Activated T-cell treated with anti-CD3 and anti-CD28 coated beads for 48 hours (primary cell): Measurements from ENCODE around the gene QSOX2.
A peak's percentile ranks its signal among the peaks of the same experiment; 100 is the strongest.
"Not testable (repeated sequence)": the region's sequence is repeated elsewhere in the genome, so short reads cannot be mapped to it uniquely, and the experiment has no call there.

Experiments used
- DNase-seq: peaks from one replicate; pipeline ENCODE4 v3.0.0-alpha.2; 2020; ENCODE audit warnings: low read depth

QSOX2 gene

GRCh38 chr9:136282272-136282861 is 36.8 kb upstream of the QSOX2 start:
- no peak for DNase-seq

- DNase-seq, result no peak
Measured at GRCh38 chr9:136281421-136282271, 36.0 kb upstream of the QSOX2 start.

DNA sequence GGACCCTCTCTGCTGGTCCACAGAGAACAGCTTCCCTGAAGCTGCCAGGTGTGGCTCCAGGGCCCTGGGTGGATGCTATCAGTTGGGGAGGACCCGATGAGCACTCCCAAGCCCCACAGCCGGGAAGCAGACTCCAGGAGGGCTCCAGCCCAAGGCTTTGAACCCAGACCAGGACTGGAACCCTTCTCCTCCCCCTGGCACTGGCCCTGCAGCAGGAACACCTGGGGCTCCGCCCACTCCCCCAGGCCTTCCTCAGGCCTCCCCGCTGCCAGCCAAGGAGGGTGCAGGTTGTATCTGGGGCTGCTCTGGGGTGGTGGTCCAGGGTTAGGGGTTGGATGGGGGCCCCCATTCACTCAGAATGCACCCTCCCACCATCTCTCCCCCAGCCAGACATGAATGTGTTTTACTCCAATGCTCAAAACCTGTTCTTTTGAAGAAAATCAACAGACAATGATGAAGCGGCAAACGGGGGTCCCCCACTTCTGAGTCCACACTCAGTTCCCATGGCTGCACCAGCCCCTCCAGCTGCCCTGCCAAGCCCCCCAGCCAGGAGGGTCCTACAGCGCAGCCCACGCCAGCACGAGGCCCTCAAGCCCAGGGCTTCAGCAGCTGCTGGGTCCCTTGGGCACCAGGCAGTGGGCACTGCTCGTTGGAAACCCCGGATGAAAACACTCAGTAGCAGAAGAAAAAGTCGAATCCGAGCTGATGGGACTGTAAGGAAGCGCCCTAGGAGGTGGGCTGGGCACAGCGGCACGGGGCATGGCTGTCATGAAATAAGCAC is 35.1 kb upstream of the QSOX2 start:
- no peak for DNase-seq

DNA sequence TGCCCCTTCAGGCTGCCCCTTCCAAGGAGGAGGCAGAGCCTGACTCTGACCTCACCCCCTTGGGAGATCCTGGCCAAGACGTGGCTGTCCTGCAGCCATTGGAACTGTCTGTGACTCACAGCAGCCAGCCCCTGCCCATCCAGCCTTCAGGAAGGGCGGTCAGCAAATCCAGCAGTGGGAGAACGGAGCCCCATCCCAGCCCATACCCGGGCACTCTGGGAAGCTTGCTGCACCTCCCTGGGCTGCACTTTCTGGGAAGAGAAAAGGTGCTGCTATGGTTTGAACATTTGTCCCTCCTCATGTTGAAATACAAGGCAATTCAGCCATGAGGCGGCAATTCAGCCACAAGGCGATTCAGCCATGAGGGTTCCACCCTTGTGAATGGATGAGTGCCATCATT is 33.9 kb upstream of the QSOX2 start:
- no peak for DNase-seq

DNA sequence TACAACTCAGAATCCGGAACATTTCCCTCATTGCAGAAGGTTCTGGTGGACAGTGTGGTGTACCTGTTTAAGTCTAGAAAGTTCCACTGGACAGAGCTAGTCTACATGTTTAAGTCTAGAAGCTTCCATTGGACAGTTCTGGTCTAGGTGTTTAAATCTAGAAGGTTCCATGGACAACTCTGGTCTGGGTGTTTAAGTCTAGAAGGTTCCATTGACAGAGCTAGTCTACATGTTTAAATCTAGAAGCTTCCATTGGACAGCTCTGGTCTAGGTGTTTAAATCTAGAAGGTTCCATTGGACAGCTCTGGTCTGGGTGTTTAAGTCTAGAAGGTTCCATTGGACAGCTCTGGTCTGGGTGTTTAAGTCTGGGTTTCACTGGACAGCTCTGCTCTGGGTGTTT is 33.3 kb upstream of the QSOX2 start:
- DNase-seq, result no peak

DNA sequence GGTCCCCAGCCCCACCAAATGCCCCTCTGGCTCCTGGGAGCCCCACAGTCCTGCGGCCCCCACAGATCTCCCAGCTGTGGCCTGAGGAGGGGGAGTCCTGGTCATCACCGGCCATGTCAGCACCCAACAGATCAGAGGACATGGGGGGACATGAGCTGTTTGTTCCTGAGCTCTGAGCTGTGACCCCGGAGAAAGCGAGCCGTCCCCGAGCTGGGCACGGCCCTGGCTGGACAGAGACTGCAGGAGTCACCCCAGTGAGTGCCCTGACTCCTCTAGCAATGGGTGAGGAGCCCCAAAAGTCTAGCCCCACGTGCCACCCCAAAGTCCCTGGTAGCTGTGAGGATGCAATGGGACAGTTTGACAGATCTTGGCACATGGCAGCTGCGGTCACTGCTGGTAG is 32.6 kb upstream of the QSOX2 start:
- DNase-seq, result no peak

- no peak for DNase-seq
Measured at GRCh38 chr9:136277746-136278145, 32.1 kb upstream of the QSOX2 start.

- no peak for DNase-seq
Measured at GRCh38 chr9:136276716-136277115, 31.1 kb upstream of the QSOX2 start.

DNA sequence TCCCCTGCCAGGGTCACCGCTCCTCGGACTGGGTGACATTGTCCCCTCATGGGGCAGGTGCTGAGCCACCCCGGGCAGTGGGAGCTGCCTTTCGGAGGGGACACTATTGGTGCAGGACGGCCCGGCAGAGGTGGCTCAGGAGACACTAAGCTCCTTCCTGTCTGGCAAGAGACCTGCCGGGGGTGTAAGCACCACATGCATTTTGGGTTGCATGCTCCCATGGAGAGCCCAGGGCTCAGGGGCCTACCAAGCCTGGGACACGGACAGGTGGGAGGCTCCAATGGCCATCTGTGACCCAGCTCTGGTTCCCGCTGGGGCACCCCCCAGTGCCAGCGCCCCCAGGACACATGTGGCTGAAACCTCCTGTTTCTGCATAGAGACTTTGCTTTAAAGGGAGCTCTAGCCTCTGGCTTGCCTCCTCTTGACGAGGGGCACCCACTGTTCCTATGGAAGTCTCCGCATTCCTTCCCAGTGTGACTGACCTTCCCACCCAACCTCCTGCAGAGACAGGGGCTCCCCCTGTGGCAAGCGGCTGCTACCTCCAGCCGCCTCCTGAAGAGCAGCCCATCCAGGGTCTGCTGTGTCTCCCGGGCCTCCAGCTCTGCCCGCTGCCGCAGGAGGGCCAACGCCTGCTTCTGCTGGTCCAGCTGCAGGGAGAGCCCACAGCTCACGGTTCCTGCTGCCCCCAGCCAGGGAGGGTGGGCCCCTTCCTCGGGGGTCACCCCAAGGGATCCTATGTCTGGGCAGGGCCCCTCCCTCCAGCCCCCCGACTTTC is 30.2 kb upstream of the QSOX2 start:
- no peak for DNase-seq

GRCh38 chr9:136274786-136275654 is 29.4 kb upstream of the QSOX2 start:
- no peak for DNase-seq

- DNase-seq, result no peak
Measured at GRCh38 chr9:136273921-136274785, 28.5 kb upstream of the QSOX2 start.

- DNase-seq, result no peak
Measured at GRCh38 chr9:136273244-136273865, 27.7 kb upstream of the QSOX2 start.

DNA sequence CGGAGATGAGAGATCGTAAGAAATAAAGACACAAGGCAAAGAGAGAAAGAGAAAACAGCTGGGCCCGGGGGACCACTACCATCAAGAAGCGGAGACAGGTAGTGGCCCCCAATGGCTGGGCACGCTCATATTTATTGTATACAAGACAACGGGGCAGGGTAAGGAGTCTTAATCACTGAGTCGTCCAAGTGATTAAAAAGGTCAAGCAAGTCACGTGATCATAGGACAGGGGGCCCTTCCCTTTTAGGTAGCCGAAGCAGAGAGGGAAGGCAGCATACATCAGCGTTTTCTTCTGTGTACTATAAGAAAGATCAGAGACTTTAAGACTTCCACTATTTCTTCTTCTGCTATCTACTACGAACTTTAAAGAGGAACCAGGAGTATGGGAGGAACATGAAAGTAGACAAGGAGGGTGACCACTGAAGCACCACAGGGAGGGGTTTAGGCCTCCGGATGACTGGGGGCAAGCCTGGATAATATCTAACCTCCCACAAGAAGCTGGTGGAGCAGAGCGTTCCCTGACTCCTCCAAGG is 24.6 kb upstream of the QSOX2 start:
- no peak for DNase-seq

DNA sequence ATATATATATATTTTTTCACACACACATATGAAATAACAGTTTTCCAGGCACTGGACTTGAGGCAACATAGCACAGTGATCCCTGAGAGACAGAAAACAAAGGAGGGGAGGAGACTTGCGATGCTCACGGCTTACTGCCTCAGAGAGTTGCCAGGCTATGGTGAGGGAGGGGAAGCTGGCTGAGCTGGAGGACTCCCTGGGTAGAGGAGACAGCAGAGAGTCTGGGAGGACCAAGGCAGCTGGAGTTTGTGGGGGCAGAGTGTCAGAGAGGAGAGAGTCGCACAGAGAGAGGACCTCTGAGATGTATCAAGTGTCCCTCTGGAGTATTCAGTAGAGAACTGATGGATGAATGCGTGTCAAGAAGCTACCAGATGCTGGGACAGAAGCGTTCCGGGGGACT is 23.1 kb upstream of the QSOX2 start:
- no peak for DNase-seq

- DNase-seq, result no peak
Measured at GRCh38 chr9:136268318-136268717, 22.7 kb upstream of the QSOX2 start.

GRCh38 chr9:136267261-136268111 is 21.9 kb upstream of the QSOX2 start:
- DNase-seq, result peak; percentile 84

DNA sequence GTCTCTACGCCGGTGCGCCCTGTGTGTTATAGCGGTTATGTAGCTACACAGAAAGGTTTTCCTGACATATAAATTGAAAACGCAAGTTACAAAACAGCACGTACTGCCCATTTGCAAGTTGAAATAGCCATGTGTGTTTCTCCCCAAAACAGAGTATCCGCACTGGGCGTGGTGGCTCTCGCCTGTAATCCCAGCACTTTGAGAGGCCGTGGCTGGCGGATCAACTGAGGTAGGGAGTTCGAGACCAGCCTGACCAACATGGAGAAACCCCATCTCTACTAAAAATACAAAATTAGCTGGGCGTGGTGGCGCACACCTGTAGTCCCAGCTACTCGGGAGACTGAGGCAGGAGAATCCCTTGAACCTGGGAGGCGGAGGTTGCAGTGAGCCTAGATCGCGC is 21.0 kb upstream of the QSOX2 start:
- not testable (repeated sequence) for DNase-seq

DNA sequence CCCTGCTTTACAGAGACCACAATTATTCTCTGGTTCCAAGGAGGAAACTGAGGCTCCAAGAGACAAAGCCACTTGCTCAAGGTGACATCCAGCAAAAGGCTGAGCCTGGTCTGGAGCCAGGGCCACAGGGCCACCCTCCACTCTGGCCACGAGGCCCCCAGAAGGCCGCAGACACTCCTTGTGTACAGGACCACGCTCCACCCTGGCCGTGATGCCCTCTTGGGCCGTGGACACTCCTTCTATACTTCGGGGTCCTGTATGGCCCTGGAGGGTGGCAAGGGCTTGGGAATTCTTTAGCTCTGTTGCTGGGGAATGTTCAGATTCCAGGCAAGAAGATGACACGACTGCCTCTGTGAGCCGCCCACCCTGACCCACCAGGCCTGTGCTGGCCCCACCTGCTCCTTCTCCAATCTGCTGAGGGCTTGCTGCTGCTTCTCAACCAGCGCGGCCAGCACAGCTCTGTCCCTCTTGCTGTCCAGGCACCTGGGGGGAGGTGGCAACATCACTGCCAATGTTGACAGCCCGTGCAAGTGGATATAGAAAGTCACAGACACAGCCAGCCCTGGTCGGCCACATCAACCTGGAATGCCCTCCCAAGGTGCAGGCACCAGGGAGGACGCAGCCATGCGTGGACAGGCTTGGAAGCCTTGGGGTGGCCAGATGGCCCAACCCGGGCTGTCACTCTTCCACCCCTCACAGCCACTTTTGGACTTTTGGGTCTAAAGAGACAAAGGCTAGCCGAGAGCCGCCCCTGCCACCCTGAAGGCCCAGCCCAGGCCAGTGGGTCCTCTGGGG is 20.1 kb upstream of the QSOX2 start:
- no peak for DNase-seq
